NCI-H1092 (cell line): Measurements from ENCODE around the gene TLK1.
"Not testable (repeated sequence)": the region's sequence is repeated elsewhere in the genome, so short reads cannot be mapped to it uniquely, and the experiment has no call there.

Source experiments
- DNase-seq: peaks from one replicate; lab custom pipeline; 2025; lab: John Stamatoyannopoulos, UW

TLK1 gene

DNA sequence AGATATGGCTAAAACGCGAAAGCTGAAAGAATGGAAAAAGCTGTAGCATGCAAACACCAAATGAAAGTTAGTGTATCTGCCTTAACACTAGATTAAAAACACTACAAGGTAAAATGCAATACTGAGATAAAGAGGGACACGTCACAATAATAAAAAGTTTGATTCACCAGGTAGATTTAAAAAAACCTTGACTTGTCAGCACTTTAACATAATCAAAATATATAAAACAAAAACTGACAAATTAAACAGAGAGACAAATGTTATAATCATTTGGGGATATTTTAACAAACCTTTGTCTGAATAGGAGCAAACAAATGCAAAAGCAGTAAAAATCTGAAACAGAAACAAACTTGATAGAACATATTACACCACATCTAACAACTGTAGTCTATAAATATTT lies 18.3 kb downstream of the TLK1 start:
- no peak for DNase-seq

DNA sequence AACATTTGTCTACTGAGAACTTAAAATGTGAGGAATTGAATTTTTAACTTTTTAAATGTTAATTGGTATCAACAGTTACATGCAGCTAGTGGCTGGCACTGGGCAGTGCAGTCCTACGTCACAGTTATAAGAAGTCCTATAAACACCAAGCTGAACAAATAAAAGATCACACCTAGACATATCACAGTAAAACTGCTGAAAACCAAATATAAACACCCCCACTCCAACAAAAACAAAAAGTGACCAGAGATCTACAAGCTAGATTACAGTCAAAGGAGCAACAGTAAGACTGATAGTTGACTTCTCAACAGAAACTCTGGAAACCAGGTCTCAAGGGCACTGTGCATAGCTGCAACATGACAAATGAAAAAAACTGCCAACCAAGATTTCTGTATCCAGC lies 19.4 kb downstream of the TLK1 start:
- no peak for DNase-seq

DNA sequence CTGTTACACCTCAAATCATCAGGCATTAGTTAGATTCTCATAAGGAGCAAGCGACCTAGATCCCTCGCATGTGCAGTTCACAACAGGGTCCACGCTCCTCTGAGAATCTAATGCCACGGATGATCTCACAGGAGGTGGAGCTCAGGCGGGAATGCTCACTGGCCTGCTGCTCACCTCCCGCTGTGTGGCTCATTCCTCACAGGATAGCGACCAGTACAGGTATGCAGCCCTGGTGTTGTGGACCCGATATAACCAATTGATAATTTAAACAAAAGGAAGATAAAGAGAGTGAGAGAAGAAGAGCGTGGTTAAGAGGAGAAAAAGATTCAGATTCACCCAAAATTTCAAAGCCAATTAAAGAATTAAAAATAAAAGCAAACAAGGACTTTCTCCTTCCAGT lies 20.8 kb downstream of the TLK1 start:
- DNase-seq, result no peak

DNA sequence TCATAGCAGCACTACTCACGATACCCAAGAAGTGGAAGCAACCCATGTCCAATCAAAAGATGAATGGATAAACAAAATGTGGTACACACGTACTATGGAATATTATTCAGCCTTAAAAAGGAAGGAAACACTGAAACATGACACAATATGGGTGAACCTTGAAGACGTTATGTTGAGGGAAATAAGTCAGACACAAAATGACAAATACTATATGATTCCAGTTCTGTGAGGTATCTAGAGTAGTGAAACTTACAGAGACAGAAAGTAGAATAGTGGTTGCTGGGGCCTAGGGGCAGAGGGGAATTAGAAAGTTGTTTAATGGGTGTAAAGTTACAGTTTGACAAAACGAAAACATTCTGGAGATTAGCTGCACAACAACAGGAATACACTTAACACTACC lies 24.7 kb downstream of the TLK1 start:
- no peak for DNase-seq

DNA sequence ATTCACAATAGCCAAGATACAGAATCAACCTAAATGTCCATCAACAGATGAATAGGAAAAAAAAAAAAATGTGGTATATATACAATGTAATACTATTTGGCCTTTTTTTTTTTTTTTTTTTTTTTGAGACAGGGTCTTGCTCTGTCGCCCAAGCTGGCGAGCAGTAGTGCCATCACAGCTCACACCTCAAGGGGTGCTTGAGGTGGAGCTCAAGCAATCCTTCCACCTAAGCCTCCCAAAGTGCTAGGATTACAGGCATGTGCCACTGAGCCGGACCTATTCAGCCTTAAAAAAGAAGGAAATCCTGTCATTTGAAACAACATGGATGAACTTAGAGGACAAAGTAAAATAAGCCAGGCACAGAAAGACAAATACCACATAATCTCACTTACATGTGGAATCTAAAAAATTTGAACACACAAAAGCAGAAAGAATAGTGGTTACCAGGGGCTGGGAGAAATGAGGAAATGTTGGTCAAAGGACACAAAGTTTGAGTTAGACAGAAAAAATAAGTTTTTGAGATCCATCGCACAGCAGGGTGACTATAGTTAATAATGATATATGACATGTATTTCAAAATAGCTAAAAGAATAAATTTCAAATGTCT lies 26.0 kb downstream of the TLK1 start:
- DNase-seq, result no peak

DNA sequence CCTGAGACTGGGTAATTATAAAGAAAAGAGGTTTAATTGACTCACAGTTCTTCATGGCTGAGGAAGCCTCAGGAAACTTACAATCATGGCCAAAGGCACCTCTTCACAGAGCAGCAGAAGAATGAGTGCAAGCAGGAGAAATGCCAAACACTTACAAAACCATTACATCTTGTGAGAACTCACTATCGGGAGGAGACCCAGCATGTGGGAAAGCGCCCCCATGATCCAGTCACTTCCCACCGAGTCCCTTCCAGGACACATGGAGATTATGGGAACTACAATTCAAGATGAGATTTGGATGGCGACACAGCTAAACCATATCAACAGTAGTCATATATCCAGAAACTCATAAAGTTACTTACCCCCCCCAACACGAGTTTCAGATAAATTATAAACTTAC lies 28.6 kb downstream of the TLK1 start:
- no peak for DNase-seq

DNA sequence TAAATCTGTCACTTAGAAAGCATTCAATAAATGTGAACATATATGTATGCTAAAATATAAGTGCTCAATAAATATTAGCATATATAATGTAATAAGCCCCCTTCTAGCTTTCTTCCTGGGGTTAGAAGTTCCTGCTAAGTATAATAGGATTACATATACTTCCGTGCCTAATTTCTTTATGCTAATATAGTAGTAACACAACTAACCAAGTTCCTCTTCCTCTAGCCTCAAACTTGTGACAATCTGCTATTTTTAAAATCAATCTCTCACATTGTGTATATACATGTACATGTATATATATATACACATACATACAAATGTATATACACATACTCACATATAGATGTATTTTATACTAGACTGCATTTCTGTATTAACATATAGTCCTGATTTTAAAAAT lies 32.2 kb downstream of the TLK1 start:
- no peak for DNase-seq

DNA sequence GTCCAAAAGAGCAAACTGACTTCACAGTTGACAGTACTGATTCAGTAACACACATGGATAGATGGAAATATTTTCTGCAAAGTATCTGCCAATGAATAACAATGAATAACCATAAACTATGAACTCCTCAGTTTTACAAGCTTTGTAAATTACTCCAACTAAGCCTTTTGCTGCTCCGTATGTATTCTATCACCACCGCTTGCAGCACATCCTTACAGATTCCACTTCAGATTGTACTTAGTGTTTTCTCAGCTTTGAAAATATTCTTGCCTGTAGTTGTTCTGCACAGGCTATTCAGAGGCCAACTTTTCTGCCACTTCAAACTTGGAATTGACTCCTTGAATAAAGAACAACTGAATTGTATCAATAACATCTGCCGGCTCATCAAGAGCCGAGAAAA lies 36.2 kb downstream of the TLK1 start:
- DNase-seq, result no peak

DNA sequence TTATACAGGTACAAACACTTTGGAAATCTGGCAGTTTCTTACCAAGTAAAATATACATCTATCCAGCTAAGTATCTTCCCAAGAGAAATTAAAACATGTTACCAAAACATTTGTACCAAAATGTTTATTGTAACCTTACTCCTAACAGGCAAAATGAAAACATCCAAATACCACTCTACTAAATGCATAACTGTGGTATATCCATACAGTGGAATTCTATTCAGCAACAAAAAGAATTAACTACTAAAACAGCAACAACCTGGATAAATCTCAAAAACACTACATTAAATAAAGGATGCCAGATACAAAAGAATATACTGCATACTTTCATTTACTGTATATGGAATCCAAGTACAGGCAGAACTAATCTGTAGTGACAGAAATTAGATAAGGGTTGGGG lies 51.1 kb downstream of the TLK1 start:
- DNase-seq, result no peak

DNA sequence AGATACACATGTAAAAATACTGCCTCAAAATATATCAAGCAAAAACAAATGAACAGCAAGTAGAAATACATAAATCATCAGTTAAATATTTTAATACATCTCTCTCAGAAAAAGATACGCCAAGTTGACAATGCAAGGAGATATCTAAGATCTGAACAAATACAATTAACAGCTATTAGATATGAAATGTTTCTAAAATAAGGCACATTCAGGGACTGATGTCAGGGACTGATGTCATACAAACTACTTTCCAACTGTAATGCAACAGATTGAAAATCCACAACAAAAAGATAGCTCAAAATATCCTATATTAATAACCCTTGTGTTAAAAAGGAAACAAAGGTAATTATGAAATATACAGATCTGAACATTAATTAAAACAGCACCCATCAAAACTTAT lies 51.7 kb downstream of the TLK1 start:
- no peak for DNase-seq

DNA sequence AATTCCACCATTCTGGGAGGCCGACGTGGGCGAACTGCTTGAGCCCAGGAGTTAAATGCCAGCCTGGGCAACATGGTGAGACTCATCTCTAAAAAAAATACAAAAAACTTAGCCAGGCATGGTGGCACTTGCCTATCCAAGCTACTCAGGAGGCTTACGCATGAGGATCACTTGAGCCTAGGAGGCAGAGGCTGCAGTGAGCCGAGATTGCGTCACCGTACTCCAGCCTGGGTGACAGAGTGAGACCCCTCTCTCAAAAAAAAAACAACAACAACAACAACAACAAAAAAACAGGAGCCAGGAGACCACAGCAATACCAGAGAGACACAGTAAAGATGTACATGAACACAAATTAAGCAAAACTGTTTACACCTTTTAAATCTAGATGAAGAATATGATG lies 52.9 kb downstream of the TLK1 start:
- no peak for DNase-seq

DNA sequence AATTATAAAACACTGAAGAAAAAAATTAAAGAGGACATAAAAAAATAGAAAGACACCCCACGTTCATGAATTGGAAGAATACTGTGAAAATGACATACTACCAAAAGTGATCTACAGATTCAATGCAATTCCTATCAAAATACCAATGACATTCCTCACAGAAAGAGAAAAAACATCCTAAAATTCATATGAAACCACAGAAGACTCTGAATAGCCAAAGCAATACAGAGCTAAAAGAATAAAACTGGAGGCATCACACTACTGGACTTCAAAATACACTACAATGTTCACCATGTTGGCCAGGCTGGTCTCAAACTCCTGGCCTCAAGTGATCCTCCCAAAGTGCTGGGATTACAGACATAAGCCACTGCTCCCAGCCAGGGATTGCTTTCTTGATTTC lies 56.3 kb downstream of the TLK1 start:
- no peak for DNase-seq

DNA sequence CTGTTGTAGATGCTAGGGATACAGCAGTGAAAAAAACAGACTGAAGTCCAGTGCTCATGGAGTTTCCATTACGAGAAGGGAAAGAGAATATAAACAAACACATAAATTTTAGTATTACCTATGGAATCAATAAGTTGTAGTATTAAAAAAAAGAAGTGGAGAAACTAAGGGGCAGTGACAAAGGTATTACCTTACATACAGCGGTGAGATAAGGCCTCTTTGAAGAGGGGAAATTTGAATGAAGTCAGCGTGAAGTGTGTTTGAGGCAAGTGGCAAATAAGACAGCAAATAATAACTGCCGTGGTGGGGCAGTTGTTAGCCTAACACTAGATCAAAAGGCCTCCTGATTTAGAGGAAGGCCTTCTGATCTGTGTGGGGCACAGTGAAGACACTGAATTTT lies 57.9 kb downstream of the TLK1 start:
- peak; percentile 26 for DNase-seq

DNA sequence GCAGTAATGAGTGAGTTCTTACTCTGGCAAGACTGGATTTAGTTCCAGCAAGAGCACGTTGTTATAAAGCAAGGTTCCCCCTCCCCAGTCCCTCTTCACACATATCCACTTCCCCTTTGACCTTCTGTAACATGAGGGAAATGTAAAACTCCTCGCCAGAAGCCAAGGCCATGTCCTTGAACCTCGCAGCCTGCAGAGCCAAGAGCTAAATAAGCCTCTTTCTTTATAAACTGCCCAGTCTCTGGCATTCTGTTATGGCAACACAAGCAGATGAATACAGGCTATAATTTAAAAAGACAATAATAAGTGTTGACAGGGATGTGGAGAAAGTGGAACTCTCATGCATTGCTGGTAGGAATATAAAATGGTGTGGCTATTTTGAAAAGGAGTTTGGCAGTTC lies 60.3 kb downstream of the TLK1 start:
- DNase-seq, result no peak

DNA sequence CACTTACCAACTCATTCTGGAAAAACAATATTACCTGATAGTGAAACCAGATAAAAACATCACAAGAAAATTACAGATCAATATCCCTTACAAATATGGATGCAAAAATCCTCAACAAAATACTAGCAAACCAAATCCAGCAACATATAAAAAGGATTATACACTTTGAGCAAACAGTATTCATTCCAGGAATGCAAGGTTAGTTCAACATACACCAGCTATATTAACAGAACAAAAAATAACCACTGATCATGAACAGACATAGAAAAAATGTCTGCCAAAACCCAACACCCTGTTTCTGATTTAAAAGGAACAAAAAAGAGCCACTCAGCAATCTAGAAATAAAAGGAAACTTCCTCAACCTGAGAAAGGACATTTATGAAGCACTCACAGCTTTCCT lies 62.1 kb downstream of the TLK1 start:
- DNase-seq, result no peak

DNA sequence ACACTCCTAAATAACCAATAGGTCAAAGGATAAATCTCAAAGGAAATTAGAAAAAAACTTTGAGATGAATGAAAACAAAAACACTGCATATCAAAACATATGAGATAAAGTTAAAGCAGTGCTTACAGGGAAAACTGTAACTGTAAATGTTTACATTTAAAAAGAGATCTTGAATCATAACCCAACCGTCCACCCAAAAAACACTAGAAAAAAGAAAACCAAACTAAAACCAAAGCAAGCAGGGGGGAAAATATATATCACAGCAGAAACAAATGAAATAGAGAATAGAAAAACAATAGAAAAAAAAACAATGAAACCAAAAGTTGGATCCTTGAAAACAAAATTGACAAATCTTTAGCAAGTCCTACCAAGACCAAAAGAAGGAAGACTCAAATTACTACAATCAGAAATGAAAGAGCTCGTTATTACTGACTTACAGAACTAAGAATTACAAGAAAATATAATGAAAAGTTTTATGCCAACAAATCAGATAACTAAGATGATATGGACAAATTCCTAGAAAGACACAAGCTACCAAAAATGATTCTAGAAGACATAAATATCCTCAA lies 65.6 kb downstream of the TLK1 start:
- DNase-seq, result no peak

DNA sequence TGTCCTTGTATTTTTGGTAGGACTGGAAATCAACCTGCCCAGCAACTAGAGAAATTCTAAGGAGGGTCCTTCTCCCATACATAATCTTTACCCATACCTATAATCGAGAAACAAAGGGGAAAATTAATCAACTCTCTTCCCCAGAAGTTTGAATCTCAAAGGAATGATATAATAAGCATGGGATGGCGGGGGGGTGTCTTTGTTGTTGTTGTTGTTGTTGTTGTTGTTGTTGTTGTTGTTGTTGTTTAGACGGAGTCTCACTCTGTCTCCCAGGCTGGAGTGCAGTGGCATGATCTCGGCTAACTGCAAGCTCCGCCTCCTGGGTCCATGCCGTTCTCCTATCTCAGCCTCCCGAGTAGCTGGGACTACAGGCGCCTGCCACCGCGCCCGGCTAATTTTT lies 69.2 kb downstream of the TLK1 start:
- not testable (repeated sequence) for DNase-seq

DNA sequence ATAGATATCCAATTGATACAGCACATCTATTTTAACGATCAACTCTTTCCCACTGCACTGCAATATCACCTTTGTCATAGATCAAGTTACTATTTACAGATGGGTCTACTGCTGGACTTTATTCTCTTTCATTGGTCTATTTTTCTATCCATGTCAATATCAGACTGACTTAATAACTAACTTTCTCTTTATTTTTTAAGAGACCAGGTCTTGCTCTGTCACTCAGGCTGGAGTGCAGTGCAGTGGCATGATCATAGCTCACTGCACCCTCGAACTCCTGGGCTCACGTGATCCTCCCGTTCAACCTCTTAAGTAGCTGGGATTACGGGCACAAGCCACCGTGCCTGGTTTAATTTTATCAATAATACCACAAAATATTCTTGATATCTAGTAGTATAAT lies 71.2 kb downstream of the TLK1 start:
- DNase-seq, result no peak

DNA sequence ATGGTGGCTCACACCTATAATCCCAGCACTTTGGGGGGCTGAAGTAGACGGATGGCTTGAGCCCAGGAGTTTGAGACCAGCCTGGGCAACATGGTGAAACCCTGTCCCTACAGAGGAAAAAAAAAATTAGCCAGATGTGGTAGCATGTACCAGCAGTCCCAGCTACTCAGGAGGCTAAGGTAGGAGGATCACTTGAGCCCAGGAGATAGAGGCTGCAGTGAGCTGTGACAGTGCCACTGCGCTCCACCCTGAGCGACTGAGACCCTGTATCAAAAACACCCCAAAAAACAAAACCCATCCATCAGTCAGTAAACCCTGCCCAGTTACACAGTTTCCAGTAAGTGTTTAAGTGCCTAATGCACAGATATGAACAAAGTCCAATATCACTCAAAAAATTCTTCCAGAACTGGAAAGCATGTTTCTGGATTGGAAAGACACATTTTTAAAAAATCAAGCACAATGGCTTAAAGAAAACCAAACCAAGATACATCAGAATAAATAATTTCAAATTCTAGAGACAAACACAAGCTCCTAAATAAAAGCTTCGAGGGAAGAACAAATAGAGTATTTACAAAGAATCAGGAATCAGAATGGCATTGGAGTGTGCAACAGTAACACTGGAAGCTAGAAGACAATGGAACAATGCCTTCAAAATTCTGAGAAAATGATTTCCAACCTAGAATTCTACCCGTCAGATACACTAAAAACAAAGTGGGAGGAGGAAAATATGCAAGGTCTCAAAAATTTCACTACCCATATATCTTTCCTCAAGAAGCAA lies 72.4 kb downstream of the TLK1 start:
- DNase-seq, result no peak

DNA sequence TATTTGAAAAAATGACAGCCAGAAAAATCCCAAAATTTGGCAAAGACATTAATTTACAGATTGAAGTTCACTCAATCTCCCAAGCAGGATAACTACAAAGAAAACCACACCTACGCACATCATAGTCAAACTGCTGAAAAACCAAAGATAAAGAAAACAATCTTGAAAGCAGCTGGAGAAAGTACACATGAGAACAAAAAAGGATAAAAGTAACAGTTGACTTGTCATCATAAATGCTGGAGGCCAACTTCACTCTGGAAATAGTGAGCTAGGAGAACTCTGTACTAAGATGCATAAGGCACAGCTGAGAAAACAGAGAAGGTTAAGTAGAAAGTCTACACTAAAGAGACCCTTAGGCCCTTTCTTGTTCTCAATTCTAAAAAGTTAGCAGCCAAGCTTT lies 73.1 kb downstream of the TLK1 start:
- DNase-seq, result no peak

DNA sequence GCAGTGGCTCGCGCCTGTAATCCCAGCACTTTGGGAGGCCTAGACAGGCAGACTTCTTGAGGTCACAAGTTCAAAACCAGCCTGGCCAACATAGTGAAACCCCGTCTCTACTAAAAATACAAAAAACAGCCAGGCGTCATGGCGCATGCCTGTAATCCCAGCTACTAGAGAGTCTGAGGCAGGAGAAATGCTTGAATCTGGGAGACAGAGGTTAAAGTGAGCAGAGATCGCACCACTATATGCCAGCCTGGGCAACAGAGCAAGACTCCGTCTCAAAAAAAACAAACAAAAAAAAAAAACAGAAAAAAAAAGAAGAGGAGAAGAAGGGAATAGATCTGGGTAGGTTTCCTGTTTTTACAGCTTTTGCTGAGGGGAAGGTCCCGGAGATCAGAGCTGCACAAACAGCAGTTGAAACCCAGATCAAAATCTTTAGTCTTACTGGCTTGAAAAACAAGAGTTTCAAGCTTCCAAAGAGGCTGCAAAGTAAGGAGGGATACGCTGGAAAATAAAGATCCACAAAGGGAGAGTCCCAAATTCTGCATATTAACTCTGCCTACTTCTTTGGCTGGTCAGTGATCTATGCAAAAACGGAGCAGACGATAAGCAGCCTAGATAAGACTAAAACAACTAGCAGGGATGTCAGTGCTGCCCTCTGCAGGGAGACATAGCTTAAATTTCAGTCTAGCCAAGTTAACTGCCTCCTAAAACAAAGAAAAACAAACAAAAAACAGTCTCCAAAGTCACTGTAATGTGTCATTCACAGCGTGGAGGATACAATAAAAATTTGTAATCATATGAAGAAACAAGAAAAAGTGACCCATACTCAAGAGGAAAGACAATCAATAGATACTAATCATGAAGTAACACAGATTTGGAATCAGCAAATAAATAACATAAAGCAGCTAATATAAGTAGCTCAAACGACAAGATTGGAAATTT lies 74.1 kb downstream of the TLK1 start:
- no peak for DNase-seq

DNA sequence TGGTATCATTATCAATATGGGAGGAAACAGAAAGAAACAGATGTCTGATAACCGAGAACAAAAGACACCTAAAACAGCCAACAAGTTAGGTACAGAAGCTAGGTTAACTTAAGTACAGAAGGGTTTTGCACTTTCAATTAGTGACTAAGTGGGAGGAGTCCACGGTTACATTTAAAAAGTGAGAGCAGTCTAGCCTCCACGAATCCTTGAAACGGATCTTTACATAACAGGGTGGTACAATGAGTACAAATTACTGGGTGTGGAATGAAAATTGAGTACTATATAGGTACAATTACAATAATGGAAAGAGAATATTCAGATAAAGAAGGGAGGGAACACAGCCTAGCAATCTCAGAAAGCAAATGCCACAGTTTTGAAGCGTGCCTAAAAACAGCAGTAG lies 76.6 kb downstream of the TLK1 start:
- DNase-seq, result no peak

DNA sequence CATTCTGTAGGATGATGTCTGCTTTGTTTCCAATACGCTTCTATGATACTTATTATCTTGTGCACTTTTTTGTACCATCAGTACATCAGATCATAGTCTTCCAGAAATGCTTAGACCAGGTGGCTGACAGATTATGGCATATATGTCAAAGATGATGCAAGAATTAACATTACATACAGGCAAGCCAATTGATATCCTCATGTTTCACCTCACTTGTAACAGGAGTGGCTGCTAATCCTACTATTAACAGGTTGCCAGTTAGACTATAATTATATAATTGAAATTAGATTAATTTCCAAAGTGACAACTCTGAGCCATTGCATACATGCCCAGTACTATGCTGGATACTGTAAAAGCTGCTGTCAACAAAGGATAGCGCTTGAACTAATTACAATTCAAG lies 77.2 kb downstream of the TLK1 start:
- DNase-seq, result no peak
